Measurements from ENCODE around the gene PTBP3. TPM values are rescaled to one million over a fixed set of nuclear protein-coding genes. Genes with fewer than 3 reads are reported as not detected.
A peak's percentile ranks its signal among the peaks of the same experiment; 100 is the strongest.
"Not testable (repeated sequence)": the region's sequence is repeated elsewhere in the genome, so short reads cannot be mapped to it uniquely, and the experiment has no call there.

PTBP3 gene
- total RNA-seq, 1 experiment from 2014 or later = 141 TPM

DNA sequence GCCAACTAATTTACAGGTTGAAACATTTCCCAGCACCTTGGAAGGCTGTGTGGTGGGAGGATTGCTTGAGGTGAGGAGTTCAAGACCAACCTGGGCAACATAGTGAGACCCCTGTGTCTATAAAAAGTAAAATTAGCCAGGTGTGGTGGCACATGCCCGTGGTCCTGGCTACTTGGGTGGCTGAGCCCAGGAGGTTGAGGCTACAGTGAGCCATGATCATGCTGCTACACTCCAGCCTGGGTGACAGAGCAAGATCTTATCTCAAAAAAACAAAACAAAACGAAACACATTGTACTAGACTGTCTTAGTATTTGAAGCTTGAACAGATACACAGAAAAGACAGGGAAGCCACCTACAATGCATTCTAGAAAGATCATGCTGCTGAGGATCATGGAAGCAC, 43.7 kb upstream of the PTBP3 start:
- Histone ChIP-seq H3F3A (ENCODE audit: insufficient read depth, low read depth) (peaks cover 13% of the 10 kb centered on the region), H3K9me3 (ENCODE audit: insufficient read depth, low read depth) (no peaks in the 10 kb centered on the region), H3K79me2 (ENCODE audit: low read depth) (peaks cover 30% of the 10 kb centered on the region), H3K27me3 (ENCODE audit: insufficient read depth, low read depth) (no peaks in the 10 kb centered on the region), H3K4me2 (peak overlapping the region; percentile 75), H3K4me3 (0 out of 2 replicates have a peak overlapping the region, but pooled peaks have one; percentile 95), H4K20me1 (ENCODE audit: insufficient read depth) (no peaks in the 10 kb centered on the region), H3K36me3 (ENCODE audit: low read depth) (no peaks in the 10 kb centered on the region), H2AFZ (no peak overlapping the region), H3K27ac (no peak overlapping the region), H3K4me1 (replicated peaks; ENCODE audit: insufficient read depth) (peaks cover 24% of the 10 kb centered on the region), H3K9me2 (ENCODE audit: insufficient read depth) (no peaks in the 10 kb centered on the region)
- TF ChIP-seq, protein P1, sequence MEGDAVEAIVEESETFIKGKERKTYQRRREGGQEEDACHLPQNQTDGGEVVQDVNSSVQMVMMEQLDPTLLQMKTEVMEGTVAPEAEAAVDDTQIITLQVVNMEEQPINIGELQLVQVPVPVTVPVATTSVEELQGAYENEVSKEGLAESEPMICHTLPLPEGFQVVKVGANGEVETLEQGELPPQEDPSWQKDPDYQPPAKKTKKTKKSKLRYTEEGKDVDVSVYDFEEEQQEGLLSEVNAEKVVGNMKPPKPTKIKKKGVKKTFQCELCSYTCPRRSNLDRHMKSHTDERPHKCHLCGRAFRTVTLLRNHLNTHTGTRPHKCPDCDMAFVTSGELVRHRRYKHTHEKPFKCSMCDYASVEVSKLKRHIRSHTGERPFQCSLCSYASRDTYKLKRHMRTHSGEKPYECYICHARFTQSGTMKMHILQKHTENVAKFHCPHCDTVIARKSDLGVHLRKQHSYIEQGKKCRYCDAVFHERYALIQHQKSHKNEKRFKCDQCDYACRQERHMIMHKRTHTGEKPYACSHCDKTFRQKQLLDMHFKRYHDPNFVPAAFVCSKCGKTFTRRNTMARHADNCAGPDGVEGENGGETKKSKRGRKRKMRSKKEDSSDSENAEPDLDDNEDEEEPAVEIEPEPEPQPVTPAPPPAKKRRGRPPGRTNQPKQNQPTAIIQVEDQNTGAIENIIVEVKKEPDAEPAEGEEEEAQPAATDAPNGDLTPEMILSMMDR (conservative IDR thresholded peaks at IDR 0.05) = no peak
- TF ChIP-seq EZH2 (IDR thresholded peaks at IDR 0.05; ENCODE audit: low read depth) = no peak
- DNase-seq = no peak
- CTCF ChIA-PET = no interaction called here
- intact Hi-C loops (cut with micrococcal nuclease; ENCODE audit: unreplicated experiment) = loop anchor here (5.0 to 10.0 kb wide), 5 partner anchors 45 to 518 kb away; partner anchors contain the start of genes INIP, PTBP3, SLC46A2 and UGCG
- no TSS peak for BruUV-seq (replicated peaks)
- POLR2A ChIA-PET (ENCODE audit: unreplicated experiment) = interaction anchor here (0.7 kb wide), 1 partner anchor 10 kb away, joined by 4 read pairs; no protein-coding TSS in a partner anchor

DNA sequence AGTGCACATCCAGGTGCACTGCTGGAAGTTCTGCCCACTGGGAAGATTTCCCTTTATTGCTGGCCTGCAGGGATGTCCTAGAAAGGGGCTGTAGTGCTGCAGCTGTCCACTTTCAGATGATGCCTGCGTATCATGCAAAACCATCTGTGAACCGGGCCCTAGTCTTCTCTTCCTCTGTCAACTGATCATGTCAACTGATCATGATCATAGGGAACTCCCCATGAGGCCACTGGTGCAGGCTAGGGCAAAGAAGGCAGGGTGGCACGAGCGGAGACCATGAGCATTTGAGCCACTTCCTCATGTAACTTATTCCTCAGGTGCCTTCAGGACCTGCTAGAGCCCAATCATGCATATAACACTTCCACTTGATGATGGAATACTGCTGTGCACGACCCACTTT, 41.9 kb upstream of the PTBP3 start:
- BruUV-seq (replicated peaks) = no TSS peak
- H2AFZ ChIP-seq = no peak overlapping the region
- CTCF ChIA-PET = no interaction called here
- H3K4me3 ChIP-seq = no peak overlapping the region
- H4K20me1 ChIP-seq (ENCODE audit: insufficient read depth) = no peaks in the 10 kb centered on the region
- H3F3A ChIP-seq (ENCODE audit: insufficient read depth, low read depth) = peaks cover 13% of the 10 kb centered on the region
- POLR2A ChIA-PET (ENCODE audit: unreplicated experiment) = interaction anchor here (0.7 kb wide), 1 partner anchor 279 kb away, joined by 3 read pairs; no protein-coding TSS in a partner anchor
- H3K4me1 ChIP-seq (replicated peaks; ENCODE audit: insufficient read depth) = peaks cover 17% of the 10 kb centered on the region
- no peaks in the 10 kb centered on the region for H3K27me3 ChIP-seq (ENCODE audit: insufficient read depth, low read depth)
- no peak for TF ChIP-seq EZH2 (IDR thresholded peaks at IDR 0.05; ENCODE audit: low read depth)
- DNase-seq = no peak
- intact Hi-C loops (cut with micrococcal nuclease; ENCODE audit: unreplicated experiment) = loop anchor here (5.0 to 10.0 kb wide), 5 partner anchors 43 to 519 kb away; partner anchors contain the start of genes INIP, PTBP3, SLC46A2 and UGCG
- peaks cover 13% of the 10 kb centered on the region for H3K79me2 ChIP-seq (ENCODE audit: low read depth)
- no peak overlapping the region for H3K27ac ChIP-seq
- H3K9me3 ChIP-seq (ENCODE audit: insufficient read depth, low read depth) = peaks cover 6% of the 10 kb centered on the region
- no peaks in the 10 kb centered on the region for H3K36me3 ChIP-seq (ENCODE audit: low read depth)
- no peaks in the 10 kb centered on the region for H3K9me2 ChIP-seq (ENCODE audit: insufficient read depth)
- H3K4me2 ChIP-seq = no peak overlapping the region

DNA sequence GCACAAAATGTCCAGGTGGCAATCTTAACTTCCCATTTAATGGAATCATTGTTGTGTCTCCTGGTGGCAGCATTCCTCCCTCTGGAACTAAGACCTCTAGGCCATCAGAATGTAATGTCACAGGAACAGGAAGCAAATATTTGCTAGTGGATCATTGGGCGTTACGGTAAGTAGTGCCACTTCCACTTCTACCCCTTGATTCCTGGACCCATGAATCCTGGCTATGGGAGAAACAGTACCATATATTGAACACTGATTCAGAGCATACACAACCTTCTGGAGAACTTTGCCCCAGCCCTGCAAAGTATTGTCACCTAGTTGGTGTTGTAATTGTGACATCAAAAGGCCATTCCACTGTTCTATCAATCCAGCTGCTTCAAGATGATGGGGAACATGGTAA, 40.8 kb upstream of the PTBP3 start:
- POLR2A ChIA-PET (ENCODE audit: unreplicated experiment); H3K27ac ChIP-seq; H2AFZ ChIP-seq; H4K20me1 ChIP-seq (ENCODE audit: insufficient read depth); H3K4me3 ChIP-seq; BruUV-seq (replicated peaks); DNase-seq; H3K4me2 ChIP-seq; CTCF ChIA-PET; H3K9me2 ChIP-seq (ENCODE audit: insufficient read depth); H3K27me3 ChIP-seq (ENCODE audit: insufficient read depth, low read depth); H3K79me2 ChIP-seq (ENCODE audit: low read depth); H3K36me3 ChIP-seq (ENCODE audit: low read depth): not testable (repeated sequence)
- H3K9me3 ChIP-seq (ENCODE audit: insufficient read depth, low read depth) = peaks cover 12% of the 10 kb centered on the region
- intact Hi-C loops (cut with micrococcal nuclease; ENCODE audit: unreplicated experiment) = loop anchor here (10.0 kb wide), 3 partner anchors 341 to 521 kb away; partner anchors contain the start of genes INIP, SLC46A2 and UGCG
- H3F3A ChIP-seq (ENCODE audit: insufficient read depth, low read depth) = peaks cover 11% of the 10 kb centered on the region
- peaks cover 17% of the 10 kb centered on the region for H3K4me1 ChIP-seq (replicated peaks; ENCODE audit: insufficient read depth)

DNA sequence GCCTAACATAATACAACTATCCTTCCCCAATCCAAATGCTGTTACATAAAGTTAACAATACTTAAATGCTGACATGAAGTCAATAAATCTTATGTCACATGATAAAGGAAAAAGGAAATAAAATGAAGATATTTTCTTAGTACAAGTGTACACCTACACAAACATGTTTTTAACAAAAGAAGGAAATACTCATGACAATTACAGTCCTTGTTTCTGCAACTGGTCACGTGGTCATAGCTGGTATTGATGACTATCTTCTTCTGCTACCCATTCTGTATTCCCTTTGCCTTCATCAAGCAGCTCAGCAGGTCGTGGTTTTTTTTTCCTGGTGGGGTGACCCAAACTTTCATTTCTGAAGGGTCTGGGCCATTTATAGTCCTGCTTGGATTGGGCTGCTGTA, 40.2 kb upstream of the PTBP3 start:
- H3K9me2 ChIP-seq (ENCODE audit: insufficient read depth); CTCF ChIA-PET; H3K36me3 ChIP-seq (ENCODE audit: low read depth); POLR2A ChIA-PET (ENCODE audit: unreplicated experiment); H2AFZ ChIP-seq; H3K27me3 ChIP-seq (ENCODE audit: insufficient read depth, low read depth); DNase-seq; H3K4me3 ChIP-seq; H3K79me2 ChIP-seq (ENCODE audit: low read depth); H4K20me1 ChIP-seq (ENCODE audit: insufficient read depth); H3K27ac ChIP-seq; H3K4me2 ChIP-seq; H3F3A ChIP-seq (ENCODE audit: insufficient read depth, low read depth); BruUV-seq (replicated peaks): not testable (repeated sequence)
- Histone ChIP-seq H3K4me1 (replicated peaks; ENCODE audit: insufficient read depth) (peaks cover 17% of the 10 kb centered on the region), H3K9me3 (ENCODE audit: insufficient read depth, low read depth) (peaks cover 12% of the 10 kb centered on the region)
- intact Hi-C loops (cut with micrococcal nuclease; ENCODE audit: unreplicated experiment) = loop anchor here (10.0 kb wide), 3 partner anchors 341 to 521 kb away; partner anchors contain the start of genes INIP, SLC46A2 and UGCG
